ENCODE data around the gene TYW5.

TYW5 gene

GRCh38 chr2:199973703-199974102, 18.4 kb upstream of the TYW5 start:
- DNase-seq (ENCODE audit: low spot score) = peak; percentile 59

DNA sequence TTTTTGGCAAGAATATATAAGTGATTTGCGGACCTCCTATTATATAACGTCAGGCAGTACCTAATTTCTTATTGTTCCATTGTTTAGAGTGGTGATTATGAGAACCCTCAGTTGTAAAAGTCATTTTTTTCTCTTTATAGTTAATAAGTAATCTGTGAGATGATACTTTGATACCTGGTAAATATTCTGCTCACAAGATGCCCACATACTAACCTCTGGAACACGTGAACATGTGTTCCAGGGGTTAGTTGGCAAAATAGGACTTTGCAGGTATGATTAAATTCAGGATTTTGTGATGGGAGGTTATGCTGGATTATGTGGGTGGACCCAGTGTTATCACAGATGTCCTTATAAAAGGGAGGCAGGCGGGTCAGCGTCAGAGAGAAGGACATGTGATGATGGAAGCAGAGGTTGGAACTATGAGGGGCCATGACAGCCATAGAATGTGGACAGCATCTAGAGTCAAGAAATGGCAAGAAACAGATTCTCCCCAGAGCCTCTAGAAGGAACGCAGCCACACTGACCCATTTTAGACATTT, 16.9 kb upstream of the TYW5 start:
- no peak for DNase-seq (ENCODE audit: low spot score)

DNA sequence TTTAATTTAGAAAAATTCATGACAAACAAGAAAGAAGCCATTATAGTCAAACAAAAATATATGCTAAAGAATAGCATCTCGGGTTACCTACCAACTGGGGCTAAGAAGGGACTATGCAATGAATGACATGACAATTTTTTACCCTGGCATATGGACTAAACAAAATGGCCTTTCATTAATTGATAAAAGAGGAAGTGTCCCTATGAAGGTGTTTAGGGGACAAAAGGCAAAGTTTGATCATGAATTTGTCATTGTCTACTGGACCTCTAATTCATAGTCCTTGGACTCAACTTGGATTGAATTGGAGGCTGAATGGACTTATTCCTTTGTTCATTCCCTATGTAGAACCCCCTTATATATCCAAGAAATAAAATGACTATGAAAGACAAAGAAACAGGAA, 12.8 kb upstream of the TYW5 start:
- DNase-seq (ENCODE audit: low spot score) = no peak

GRCh38 chr2:199966976-199967375, 11.7 kb upstream of the TYW5 start:
- no peak for DNase-seq (ENCODE audit: low spot score)

DNA sequence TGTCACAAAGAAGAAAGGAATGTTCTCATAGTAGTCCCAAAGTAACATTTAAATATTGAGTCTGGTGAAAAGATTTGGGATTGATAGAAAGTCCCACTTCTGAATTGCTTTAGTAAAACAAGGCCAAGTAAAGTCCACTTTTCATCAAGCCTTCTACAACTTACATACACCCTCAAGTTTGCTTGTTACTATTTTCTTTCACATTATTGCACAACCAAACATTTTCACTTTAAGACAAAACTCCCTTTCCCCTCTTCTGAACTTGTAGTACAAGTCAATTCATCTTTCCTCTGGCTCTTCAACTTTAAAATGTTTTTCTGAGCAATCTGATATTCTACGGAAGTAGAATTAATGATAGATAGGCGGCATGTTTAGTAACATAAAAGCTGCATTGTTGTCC, 11.1 kb upstream of the TYW5 start:
- DNase-seq (ENCODE audit: low spot score) = no peak

DNA sequence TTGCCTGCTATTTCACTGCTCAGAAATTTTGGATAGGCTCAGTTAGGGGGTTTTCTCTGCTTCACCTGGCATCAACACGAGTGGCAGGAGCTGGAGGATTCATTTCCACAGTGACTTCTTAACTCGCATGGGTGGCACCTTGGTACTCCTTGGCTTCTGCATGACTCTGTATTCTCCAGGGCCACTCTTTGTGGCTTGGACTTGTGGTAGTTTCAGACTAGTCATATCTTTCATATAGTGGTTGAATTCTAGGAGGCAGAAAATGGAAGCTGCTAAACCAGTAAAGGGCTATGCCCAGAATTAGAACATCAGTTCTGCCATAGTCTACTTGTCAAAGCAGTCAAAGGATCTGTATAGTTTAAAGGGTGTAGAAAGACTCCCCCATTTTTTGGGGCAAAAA, 6.9 kb upstream of the TYW5 start:
- DNase-seq (ENCODE audit: low spot score) = no peak

- no peak for DNase-seq (ENCODE audit: low spot score)
Observed at GRCh38 chr2:199958014-199958413, 2.7 kb upstream of the TYW5 start.

- DNase-seq (ENCODE audit: low spot score) = no peak
Observed at GRCh38 chr2:199956062-199956380, 730 bp upstream of the TYW5 start.

GRCh38 chr2:199955007-199955338, 318 bp downstream of the TYW5 start:
- DNase-seq (ENCODE audit: low spot score) = no peak

GRCh38 chr2:199951023-199951422, 4.3 kb downstream of the TYW5 start:
- no peak for DNase-seq (ENCODE audit: low spot score)

DNA sequence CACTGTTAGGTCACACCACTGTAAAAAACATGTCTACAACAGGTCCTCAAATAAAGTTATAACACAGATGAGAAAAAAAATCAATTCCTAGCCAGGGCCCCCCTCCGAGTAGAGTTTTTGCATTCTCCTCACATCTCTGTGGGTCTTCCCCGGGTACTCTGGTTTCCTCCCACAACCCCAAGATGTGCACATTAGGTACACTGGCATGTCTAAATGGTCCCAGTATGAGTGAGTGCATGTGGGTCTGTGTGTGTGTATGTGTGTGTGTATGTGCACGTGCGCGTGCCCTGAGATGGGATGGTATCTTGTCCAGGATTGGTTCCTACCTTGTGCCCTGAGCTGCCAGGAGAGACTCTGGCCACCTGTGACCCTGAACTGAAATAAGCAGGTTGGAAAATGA, 4.9 kb downstream of the TYW5 start:
- DNase-seq (ENCODE audit: low spot score) = no peak

DNA sequence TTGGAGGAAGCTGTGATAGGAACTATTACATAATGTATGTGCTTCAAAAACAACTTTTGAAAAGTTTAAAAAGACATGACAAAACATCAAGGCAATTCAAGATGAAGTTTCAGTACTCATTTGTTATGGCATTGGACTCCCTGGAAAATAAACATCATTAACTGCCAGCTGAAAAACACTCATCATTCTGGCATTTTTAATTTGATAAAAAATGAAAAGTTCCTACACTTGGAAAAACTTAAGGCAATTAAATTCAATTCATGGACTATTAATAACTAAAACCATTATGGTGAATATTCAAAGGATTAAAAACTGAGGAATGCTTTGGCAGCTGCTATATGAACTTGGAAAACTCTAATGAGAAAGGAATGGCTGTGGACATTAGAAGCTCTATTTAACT, 8.5 kb downstream of the TYW5 start:
- DNase-seq (ENCODE audit: low spot score) = no peak

GRCh38 chr2:199946196-199946595, 9.1 kb downstream of the TYW5 start:
- DNase-seq (ENCODE audit: low spot score) = no peak

DNA sequence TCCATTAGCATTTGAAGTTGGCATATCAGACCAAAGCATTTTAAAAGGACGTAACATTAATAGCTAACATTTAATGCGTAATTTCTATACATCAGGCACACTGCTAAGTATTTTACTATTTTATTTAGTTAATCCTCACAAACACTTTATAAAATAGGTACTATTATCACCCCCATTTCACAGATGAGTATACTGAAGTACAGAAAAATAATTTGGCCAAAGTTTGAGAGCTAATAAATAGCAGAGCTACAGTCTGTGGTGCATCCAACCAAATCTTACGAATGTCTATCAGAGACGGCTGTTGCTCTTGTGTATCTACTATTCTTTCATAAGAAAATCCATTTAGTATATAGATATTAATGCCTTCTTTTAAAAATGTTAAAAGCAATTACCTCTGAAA, 11.9 kb downstream of the TYW5 start:
- DNase-seq (ENCODE audit: low spot score) = no peak

DNA sequence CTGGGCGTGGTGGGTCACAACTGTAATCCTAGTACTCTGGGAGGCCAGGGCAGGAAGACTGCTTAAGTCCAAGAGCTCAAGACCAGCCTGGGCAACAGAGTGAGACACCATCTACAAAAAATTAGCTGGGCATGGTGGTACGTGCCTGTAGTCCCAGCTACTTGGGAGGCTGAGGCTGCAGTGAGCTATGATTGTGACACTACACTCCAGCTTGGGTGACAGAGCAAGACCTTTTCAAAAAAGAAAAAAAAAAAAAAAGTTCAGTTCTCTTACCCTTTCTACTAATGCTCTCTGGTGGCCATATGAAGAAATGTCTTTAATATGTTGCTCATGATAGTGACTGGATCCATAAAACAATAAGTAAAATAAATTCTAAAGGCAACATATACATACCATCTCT, 14.9 kb downstream of the TYW5 start:
- DNase-seq (ENCODE audit: low spot score) = peak; percentile 67

GRCh38 chr2:199936554-199936953, 18.7 kb downstream of the TYW5 start:
- no peak for DNase-seq (ENCODE audit: low spot score)

DNA sequence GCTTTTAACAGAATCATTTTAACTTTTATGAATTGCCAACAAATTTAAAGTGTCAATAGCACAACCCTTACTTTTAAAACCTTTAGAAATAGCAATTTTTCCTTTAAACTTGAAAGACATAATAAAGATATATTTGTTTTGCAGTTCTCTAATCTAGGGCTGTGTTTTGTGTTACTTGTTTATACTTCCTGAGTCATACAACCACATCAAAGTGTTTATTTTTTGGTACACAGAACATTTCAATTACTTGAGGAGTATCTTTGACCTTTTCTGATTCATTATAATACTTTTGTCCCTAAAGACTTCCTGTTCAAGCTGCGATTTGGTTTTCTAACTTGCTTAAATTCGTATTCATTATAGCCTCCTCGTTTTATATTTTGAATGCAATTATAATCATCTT, 21.8 kb downstream of the TYW5 start:
- DNase-seq (ENCODE audit: low spot score) = peak; percentile 72

GRCh38 chr2:199932312-199932855, 22.9 kb downstream of the TYW5 start:
- peak; percentile 9 for DNase-seq (ENCODE audit: low spot score)

GRCh38 chr2:199929262-199929661, 26.0 kb downstream of the TYW5 start:
- DNase-seq (ENCODE audit: low spot score) = peak; percentile 23

DNA sequence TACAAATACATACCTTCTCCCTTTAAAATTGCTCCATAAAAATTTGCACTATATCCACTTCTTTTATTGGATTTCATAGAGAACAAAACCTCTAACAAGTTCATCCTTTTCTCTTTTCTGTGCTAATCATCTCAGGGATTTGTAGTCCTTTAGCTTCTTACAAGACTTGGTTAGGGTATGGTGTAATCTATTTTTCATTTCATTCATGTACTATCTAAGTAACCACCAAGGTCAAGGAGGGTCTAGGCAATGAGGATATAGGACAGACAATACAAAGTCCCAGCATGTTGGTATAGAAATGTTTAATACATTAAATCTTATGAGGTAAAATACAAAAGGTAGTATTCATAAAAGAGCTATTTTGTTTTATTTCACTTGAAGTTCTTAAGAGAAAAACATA, 26.7 kb downstream of the TYW5 start:
- no peak for DNase-seq (ENCODE audit: low spot score)

GRCh38 chr2:199928226-199928625, 27.1 kb downstream of the TYW5 start:
- no peak for DNase-seq (ENCODE audit: low spot score)

GRCh38 chr2:199926806-199927205, 28.5 kb downstream of the TYW5 start:
- DNase-seq (ENCODE audit: low spot score) = no peak

DNA sequence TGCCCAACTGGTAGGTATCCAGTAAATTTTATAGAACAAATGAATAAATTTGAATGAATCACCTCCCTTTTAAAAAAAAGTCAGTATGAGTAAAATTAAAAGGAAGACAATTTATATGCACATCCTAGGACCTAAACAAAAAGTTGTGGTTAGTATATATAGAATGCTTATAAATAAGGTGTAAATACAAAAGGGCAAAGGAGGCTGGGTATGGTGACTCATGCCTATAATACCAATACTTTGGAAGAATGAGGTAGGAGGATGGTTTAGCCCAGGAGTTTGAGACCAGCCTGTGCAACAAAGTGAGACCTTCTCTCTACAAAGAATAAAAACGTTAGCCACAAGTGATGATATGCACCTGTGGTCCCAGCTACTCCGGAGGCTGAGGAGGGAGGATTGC, 31.4 kb downstream of the TYW5 start:
- DNase-seq (ENCODE audit: low spot score) = no peak

DNA sequence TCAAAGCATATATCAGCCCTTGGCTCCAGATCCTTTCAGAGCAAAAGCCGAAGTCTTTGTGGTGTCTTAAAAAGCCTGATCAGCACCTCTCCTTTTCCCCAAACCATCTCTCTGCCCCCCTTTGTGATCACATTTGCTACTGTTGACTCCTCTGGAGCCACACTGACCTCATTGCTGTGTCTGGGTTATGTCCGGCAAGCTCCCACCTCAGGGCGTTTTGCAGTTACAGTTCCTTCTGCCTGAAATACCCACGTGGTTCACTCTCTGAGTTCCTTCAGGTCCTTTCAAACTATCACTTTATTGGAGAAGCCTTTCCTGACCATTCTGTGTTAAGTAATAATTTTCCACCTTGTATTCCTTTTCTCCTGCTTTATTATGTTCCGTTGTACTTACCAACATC, 32.4 kb downstream of the TYW5 start:
- DNase-seq (ENCODE audit: low spot score) = no peak

GRCh38 chr2:199916980-199917379, 38.3 kb downstream of the TYW5 start:
- no peak for DNase-seq (ENCODE audit: low spot score)
